GM12878 (cell line): Measurements from ENCODE around the gene TBC1D1. TPM values are rescaled to one million over a fixed set of nuclear protein-coding genes. Genes with fewer than 3 reads are reported as not detected.

Source experiments
- ATF7 ChIP-seq: fragments of 450-650 bp; IDR thresholded peaks from 2 replicates; pipeline ENCODE4 v1.6.1; 2016; ENCODE audit warnings: low read depth, mild to moderate bottlenecking
- BHLHE40 ChIP-seq, 2 experiments: fragments of 450-650 bp in 1 of 2; IDR thresholded peaks; 2 replicates each; pipeline ENCODE4 v1.6.1; 2011 to 2017; ENCODE audit warnings: low read depth in 2 of 2, borderline replicate concordance in 1 of 2, improper control_type of control experiment in 1 of 2, low read length in 1 of 2, mild to moderate bottlenecking in 1 of 2
- BMI1 ChIP-seq: fragments of 450-650 bp; IDR thresholded peaks from 2 replicates; pipeline ENCODE4 v1.6.1; 2016; ENCODE audit warnings: mild to moderate bottlenecking, moderate library complexity, borderline replicate concordance
- CBX3 ChIP-seq: fragments of 200-600 bp; sonication (generic); IDR thresholded peaks from 2 replicates; pipeline ENCODE4 v1.6.1; 2016; ENCODE audit warnings: low read depth, borderline replicate concordance
- HDAC2 ChIP-seq: fragments of 200-600 bp; sonication (generic); IDR thresholded peaks from 2 replicates; pipeline ENCODE4 v1.6.1; 2017
- IKZF1 ChIP-seq: fragments of 450-650 bp; conservative IDR thresholded peaks from 2 replicates; pipeline ENCODE4 v1.6.1; 2017; ENCODE audit warnings: antibody characterized with exemption, mild to moderate bottlenecking
- IKZF2 ChIP-seq, 2 experiments: fragments of 450-650 bp; IDR thresholded peaks; 2 replicates each; pipeline ENCODE4 v1.6.1; 2017; ENCODE audit warnings: mild to moderate bottlenecking in 2 of 2, moderate library complexity in 2 of 2
- IRF3 ChIP-seq: fragments of 450-650 bp; IDR thresholded peaks from 2 replicates; pipeline ENCODE4 v1.6.1; 2014; ENCODE audit warnings: mild to moderate bottlenecking
- JUNB ChIP-seq: IDR thresholded peaks from 2 replicates; pipeline ENCODE4 v1.6.1; 2016; ENCODE audit warnings: antibody characterized with exemption, mild to moderate bottlenecking
- MEF2A ChIP-seq: IDR thresholded peaks from 2 replicates; pipeline ENCODE4 v1.6.1; 2011; ENCODE audit warnings: low read depth, mild to moderate bottlenecking, low read length, moderate library complexity; ENCODE audit not compliant: insufficient read depth
- MEF2B ChIP-seq: fragments of 450-650 bp; IDR thresholded peaks from 2 replicates; pipeline ENCODE4 v1.6.1; 2018; ENCODE audit warnings: mild to moderate bottlenecking, moderate library complexity; ENCODE audit not compliant: partially characterized antibody, poor library complexity, severe bottlenecking
- MXI1 ChIP-seq: fragments of 150-350 bp; IDR thresholded peaks from 2 replicates; pipeline ENCODE4 v1.6.1; 2011; ENCODE audit warnings: low read depth, mild to moderate bottlenecking, inconsistent platforms, low read length, improper control_type of control experiment
- NRF1 ChIP-seq: conservative IDR thresholded peaks from 2 replicates; pipeline ENCODE4 v1.6.1; 2011; ENCODE audit warnings: mild to moderate bottlenecking, low read depth, low read length, improper control_type of control experiment
- RAD21 ChIP-seq: IDR thresholded peaks from 2 replicates; pipeline ENCODE4 v1.6.1; 2011; ENCODE audit warnings: mild to moderate bottlenecking, low read depth, low read length, moderate library complexity; ENCODE audit not compliant: insufficient read depth
- RELB ChIP-seq: fragments of 450-650 bp; IDR thresholded peaks from 2 replicates; pipeline ENCODE4 v1.6.1; 2017; ENCODE audit warnings: low read depth, mild to moderate bottlenecking, moderate library complexity
- ZNF24 ChIP-seq: fragments of 450-650 bp; IDR thresholded peaks from 2 replicates; pipeline ENCODE4 v1.6.1; 2017; ENCODE audit warnings: antibody characterized with exemption, mild to moderate bottlenecking
- polyA plus RNA-seq, 11 experiments: library from polyadenylated mRNA; depleted of rRNA in 4 of 11; unstranded in 6 of 11; stranded (reverse) in 5 of 11; fragments of >200 nt; fragmentation: Nextera tagmentation in 4 of 11; fragmentation: Illumina TruSeq in 1 of 11; extraction: Ambion mirVana in 4 of 11; extraction: Trizol in 1 of 11; gene quantifications; 1 replicate in 1 of 11; 2 replicates in 10 of 11; pipeline versions ENCODE4 v1.2.1 to v1.2.3, GENCODE V29; 2011 to 2016; ENCODE audit warnings: inconsistent platforms in 2 of 11, missing spikeins in 2 of 11, low read depth in 1 of 11
- total RNA-seq, 4 experiments: library from RNA; depleted of rRNA in 3 of 4; stranded (reverse); fragments of >200 nt in 3 of 4; fragmentation: Illumina TruSeq in 1 of 4; extraction: Trizol in 1 of 4; gene quantifications; 2 replicates each; pipeline versions ENCODE4 v1.2.1 to v1.2.3, GENCODE V29; 2013 to 2021

Gene TBC1D1
- total and polyA plus RNA-seq, 10 of the 15 experiments (the other 5 are each of a cell fraction or from before 2014, with no cell fraction given): 5.3 to 102 (median 57.8) TPM

GRCh38 chr4:38163216-38164006 is 272.5 kb downstream of the TBC1D1 start (continued):
- TF ChIP-seq BMI1 (no peak), ZNF24 (peak; percentile 73), BHLHE40 (IDR thresholded peaks at IDR 0.05; ENCODE audit: borderline replicate concordance in 1 of 2, low read depth in 2 of 2, low read length in 1 of 2) (peak in 1 of 2 experiments; percentile 51; a peak in 1 of 4 replicates), IKZF2 (IDR thresholded peaks at IDR 0.05) (peak; percentile 43 to 48; a peak in 3 of 4 replicates), MEF2A (0 out of 2 replicates have a peak, but pooled peaks have one; percentile 9), IRF3 (no peak), NRF1 (no peak), CBX3 (no peak), IKZF1 (no peak), JUNB (peak; percentile 26; the same call in 1 of the 2 replicates), HDAC2 (no peak), RAD21 (no peak), MEF2B (peak; percentile 86), MXI1 (no peak), ATF7 (peak; percentile 69; the same call in 1 of the 2 replicates), RELB (0 out of 2 replicates have a peak, but pooled peaks have one; percentile 41)
- TF ChIP-seq, all 136 proteins: peak for 13
